Measurements from ENCODE around the gene FCGR3A.
"Not testable (repeated sequence)": the region's sequence is repeated elsewhere in the genome, so short reads cannot be mapped to it uniquely, and the experiment has no call there.

FCGR3A gene

DNA sequence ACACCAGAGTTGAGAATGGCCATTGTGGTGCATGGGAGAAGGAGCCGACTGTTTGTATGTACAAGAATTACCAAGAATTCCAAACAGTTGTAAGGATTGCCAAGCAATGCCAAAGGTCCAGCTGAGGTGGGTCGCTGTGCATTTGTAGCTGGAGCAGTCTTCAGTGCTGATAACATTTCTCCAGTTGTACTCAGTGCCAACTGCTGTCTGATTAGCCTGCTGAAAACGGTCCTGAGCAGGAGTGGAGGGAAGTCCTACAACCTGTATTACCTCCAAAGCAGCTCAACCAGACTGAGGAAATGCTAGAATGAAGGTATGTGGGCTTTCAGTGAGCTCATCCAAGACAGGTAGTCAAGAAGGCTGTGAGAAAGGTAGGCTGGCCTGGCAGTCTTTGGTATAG, 6.5 kb upstream of the FCGR3A start:
- DNase-seq = not testable (repeated sequence)

- DNase-seq = not testable (repeated sequence)
Measured at GRCh38 chr1:161554815-161555417, 5.3 kb upstream of the FCGR3A start.

GRCh38 chr1:161554340-161554739, 4.7 kb upstream of the FCGR3A start:
- DNase-seq = not testable (repeated sequence)

- DNase-seq = not testable (repeated sequence)
Measured at GRCh38 chr1:161553631-161554030, 4.0 kb upstream of the FCGR3A start.

GRCh38 chr1:161550942-161551341, 1.3 kb upstream of the FCGR3A start:
- not testable (repeated sequence) for DNase-seq

DNA sequence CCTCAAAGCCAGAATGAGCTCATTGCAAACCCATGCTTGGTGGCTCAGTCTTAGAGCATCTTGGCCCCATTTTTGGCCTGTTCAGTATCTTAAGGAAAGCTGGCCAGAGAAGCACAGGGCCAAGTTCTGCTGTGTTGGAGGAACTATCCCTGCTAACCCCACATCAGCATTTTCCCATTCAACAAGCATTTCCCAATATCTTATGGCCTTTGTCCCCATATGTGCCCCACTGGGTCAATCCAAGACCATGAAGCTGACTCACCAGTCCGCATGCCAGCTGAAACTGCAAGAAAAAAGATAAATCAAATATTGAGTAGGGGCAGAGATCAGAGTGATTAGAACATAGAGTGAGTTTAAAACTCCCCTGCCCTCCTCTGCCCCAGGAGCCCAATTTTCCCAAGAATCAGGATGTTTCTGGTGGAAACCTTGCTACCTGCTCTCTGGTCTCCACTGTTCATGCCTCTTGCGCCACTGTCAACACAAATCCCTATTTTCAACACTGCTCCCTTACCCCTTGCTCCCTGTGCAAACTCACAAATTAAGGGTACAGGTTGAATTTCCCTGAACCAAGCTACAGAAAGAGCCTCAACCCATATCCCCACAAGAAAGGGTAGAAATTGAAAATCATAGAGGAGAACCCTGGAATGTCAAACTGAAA, 740 bp downstream of the FCGR3A start:
- not testable (repeated sequence) for DNase-seq

GRCh38 chr1:161547995-161548741, 1.4 kb downstream of the FCGR3A start:
- not testable (repeated sequence) for DNase-seq

GRCh38 chr1:161545005-161545731, 4.5 kb downstream of the FCGR3A start:
- DNase-seq = not testable (repeated sequence)

GRCh38 chr1:161543125-161543524, 6.5 kb downstream of the FCGR3A start:
- not testable (repeated sequence) for DNase-seq

GRCh38 chr1:161542091-161542559, 7.5 kb downstream of the FCGR3A start:
- DNase-seq = peak; percentile 30

GRCh38 chr1:161540570-161540960, 9.1 kb downstream of the FCGR3A start:
- DNase-seq = not testable (repeated sequence)

DNA sequence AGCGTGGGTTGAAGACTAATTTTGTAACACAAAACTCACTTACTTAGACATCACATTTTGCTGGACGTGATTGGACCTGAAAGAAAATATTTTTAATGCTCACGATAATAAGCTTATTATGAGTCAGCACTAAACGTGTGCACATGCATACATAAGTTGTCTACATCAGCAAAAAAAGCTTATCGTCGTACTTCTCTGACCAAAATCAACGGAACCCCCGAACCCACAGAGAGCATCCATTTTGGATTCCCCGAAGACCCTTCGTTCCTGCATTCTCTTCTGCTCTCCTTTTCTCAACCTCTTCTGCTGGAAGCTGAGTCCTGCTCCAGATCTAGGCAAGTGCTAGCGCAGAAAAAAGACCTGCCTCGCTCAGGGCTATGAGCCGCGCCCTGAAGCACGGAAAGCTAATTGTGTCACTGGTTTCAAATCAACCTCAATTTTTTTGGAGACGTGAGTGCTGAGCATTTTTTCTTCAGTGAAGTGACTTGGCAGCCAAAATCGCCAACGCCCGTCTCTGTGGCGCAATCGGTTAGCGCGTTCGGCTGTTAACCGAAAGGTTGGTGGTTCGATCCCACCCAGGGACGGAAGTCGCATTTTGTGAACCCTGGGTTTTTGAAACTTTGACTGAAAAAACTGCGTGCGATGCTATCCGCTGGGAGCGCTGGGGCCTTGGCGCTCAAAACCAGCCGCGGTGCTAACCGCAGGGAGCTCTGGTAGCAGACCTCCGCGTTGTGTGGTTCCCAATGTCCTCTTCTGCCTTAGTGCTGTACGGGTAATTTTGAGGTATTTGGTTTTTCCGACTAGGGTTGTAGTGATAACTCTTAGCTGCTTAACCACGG, 9.7 kb downstream of the FCGR3A start:
- DNase-seq = peak; percentile 97

DNA sequence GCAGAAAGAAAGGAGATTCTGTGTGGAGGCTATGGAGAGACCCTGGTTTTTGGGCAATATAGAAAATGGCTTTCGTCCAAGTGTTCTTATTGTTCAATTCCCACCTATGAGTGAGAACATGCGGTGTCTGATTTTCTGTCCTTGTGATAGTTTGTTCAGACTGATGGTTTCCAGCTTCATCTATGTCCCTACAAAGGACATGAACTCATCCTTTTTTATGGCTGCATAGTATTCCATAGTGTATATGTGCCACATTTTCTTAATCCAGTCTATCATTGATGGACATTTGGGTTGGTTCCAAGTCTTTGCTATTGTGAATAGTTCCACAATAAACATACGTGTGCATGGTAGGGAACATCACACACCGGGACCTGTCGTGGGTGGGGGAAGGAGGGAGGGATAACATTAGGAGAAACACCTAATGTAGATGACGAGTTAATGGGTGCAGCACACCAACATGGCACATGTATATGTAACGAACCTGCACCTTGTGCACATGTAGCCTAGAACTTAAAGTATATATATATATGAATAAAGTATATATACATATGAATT, 10.6 kb downstream of the FCGR3A start:
- DNase-seq = not testable (repeated sequence)

- DNase-seq = not testable (repeated sequence)
Measured at GRCh38 chr1:161537068-161537669, 12.4 kb downstream of the FCGR3A start.

- not testable (repeated sequence) for DNase-seq
Measured at GRCh38 chr1:161532644-161533567, 16.7 kb downstream of the FCGR3A start.

GRCh38 chr1:161531986-161532643, 17.5 kb downstream of the FCGR3A start:
- DNase-seq = no peak

GRCh38 chr1:161530671-161531641, 18.7 kb downstream of the FCGR3A start:
- peak; percentile 95 for DNase-seq

DNA sequence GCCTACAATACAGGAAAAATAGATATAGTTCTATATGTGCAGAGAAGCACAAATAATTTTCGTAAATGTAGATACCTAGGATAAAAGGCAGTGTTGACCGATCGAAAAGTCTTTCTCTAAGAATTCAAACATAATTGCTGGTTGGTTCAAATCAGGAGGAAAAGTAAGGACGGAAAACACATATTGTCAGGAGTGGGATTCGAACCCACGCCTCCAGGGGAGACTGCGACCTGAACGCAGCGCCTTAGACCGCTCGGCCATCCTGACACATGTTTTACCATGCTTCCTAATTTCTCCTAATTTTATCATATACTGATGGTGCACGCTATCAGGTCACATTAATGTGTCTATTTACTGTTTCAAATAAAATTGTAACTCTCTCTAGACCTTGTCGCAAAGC, 19.5 kb downstream of the FCGR3A start:
- DNase-seq = peak; percentile 73

All from stimulated activated CD4-positive, alpha-beta T cell treated with anti-CD3 and anti-CD28 coated beads, Interleukin-4, amount 100 ng/mL, for 1 hour (primary cell).